GM18505 (cell line): ENCODE measurements around the gene DPH2.

Experiments used
- ATAC-seq: cut with Tn5 transposase; IDR thresholded peaks from one replicate; pipeline ENCODE4 v1.9.1; 2021; ENCODE audit not compliant: unreplicated experiment
- POLR2A ChIP-seq: IDR thresholded peaks from 4 replicates; pipeline ENCODE4 v1.6.1; 2011; ENCODE audit warnings: borderline replicate concordance; ENCODE audit not compliant: insufficient read depth, insufficient read length; ENCODE audit errors: extremely low read depth

Gene DPH2

DNA sequence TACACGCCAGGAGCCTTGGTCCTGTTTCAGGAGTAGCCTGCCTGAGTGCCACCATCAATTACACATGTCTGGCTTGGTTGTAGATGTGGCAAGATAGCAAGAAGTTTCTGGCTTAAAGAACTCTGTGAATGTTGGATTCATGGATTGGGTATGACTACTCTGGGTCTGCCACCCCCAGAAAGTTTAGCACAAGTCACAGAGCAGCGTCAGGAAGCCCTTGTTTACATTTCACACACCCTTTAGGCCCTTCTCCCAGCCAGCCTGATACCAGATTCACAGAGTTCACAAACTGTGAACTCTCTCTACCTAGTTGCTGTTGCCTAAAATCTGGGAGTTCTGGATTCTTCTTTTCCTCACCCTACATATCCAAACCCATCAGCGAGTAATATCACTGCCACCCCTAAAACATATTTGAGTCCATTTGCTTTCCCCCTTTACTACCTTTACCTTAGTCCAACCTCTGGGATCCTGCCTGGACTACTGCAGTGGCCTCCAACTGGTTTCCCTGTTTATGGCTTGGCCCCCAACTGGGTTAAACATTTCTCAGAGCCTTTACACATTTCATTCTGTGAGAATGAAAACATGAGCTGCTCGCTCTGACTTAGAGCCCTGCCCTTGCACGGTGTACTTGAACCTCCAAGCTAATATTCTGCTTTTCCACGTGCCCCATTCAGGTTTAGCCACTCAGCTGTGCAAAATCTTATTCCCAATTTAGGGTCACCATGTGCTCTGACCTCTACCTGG lies 17.5 kb downstream of the DPH2 start:
- no peak for ATAC-seq
- no peak for TF ChIP-seq POLR2A

GRCh38 chr1:43990271-43991199 lies 20.7 kb downstream of the DPH2 start:
- no peak for TF ChIP-seq POLR2A
- ATAC-seq, result no peak

DNA sequence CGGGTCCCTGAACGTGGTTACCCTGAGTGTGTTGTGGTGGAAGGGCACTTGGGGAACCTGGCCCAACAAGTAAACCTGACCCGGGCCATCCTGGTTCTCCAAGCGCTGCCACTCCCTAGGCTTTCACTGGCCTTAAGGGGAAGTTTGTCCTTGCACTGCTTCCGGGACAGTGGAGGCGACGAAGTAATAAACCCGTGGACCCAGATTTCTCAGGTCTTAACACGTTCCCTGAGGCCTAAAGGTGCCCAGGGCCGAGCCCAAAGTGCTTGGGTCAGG lies 21.3 kb downstream of the DPH2 start:
- no peak for ATAC-seq
- no peak for TF ChIP-seq POLR2A

DNA sequence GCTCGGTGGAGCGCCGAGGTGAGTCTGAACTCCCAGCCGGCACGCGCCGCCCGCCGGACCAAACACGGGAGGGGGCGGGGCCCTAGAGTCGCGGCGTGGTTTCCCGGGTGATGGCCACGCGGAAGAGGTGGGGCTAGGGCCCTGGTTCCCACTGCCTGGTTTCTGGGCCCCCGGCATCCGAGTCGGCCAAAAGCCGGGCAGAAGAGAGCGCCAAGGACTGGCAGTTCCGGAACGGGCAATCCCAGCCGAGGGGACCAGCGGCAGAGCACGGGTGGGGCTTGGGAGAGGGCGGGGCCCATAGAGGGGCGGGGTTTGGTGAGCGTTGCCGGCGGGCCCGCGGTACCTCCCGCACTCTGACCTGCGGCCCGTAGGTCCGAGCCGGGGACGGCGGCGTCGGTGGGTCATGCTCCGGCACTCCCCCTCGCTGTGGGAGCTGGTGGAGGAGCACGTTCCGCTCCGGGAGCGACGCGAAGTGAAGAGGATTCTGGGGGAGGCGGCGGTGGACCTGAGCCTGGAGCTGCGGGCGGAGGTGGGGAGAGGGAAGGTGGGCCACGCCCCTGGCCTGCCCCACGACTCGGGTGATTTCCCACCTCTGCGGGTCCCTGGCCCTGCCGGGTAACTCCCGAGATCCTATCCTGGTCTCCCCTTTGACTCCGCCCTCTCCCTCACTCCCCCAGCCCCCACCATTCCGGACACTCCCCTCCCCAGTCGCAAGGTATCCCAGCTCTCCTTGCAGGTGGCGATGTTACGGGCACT lies 21.8 kb downstream of the DPH2 start, which contains the start of gene CCDC24:
CCDC24 (plus strand) TSS at position 124 of the 756 bp plus-strand sequence; CDS start at position 404, 280 bp downstream.
- TF ChIP-seq POLR2A, result no peak
- ATAC-seq, result no peak

GRCh38 chr1:43992232-43992995 lies 22.6 kb downstream of the DPH2 start:
- ATAC-seq, result no peak
- TF ChIP-seq POLR2A, result no peak

DNA sequence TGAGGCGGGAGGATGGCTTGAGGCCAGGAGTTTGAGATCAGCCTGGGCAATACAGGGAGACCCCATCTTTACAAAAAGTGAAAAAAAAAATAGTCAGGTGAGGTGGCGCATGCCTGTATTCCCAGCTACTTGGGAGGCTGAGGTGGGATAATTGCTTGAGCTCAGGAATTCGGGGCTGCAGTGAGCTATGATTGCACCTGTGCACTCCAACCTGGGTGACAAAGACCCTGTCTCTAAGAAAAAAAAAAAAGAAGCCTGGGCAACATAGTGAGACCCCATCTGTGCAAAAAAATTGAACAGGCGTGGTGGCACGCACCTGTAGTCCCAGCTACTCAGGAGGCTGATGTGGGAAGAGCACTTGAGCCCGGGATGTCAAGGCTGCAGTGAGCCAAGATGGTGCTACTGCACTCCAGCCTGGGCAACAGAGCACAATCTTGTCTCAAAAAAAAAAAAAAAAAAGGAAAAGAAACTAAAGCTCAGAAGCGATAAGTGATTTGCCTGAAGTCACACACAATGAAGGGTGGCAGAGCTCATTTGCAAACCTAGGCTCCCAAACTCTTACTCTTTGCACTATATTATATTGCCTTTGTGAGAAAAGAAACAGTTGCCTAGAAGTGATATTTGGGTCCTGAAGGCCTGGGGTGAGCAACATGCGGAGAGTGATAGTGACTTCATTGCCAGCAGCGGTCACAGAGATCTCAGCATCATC lies 23.6 kb downstream of the DPH2 start:
- no peak for ATAC-seq
- TF ChIP-seq POLR2A, result no peak

- no peak for ATAC-seq
- TF ChIP-seq POLR2A, result no peak
Observed at GRCh38 chr1:43994071-43994470, 24.3 kb downstream of the DPH2 start.

- ATAC-seq, result no peak
- no peak for TF ChIP-seq POLR2A
Observed at GRCh38 chr1:43994794-43995790, 25.3 kb downstream of the DPH2 start.

GRCh38 chr1:43995984-43996732 lies 26.3 kb downstream of the DPH2 start:
- ATAC-seq, result no peak
- no peak for TF ChIP-seq POLR2A

DNA sequence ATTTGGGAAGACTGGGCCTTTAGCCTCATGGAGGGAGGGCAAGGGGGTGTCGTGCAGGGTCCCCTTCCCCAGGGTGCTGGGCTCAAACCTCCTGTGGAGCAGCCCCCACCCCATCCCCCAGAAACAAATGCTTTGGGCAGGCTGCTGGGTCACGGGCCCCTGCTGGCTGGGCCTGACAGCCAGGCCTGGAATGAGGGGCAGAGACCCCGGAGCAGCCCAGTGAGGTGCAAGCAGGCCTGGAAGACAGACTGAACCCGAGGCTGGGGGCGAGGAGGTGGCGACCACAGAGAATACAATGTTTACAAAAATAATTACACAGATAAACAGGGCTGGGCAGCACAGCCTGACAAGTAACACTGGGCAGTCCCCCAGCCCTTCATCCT lies 26.9 kb downstream of the DPH2 start:
- TF ChIP-seq POLR2A, result no peak
- no peak for ATAC-seq
